Neural cell (in vitro differentiated cells): ENCODE measurements around the gene TNS3.

Experiments
- EP300 ChIP-seq: fragments of 450-650 bp; conservative IDR thresholded peaks from 2 replicates; pipeline ENCODE4 v1.6.1; 2014; ENCODE audit warnings: antibody characterized with exemption, mild to moderate bottlenecking, moderate library complexity; ENCODE audit not compliant: poor library complexity, severe bottlenecking
- EZH2 ChIP-seq: fragments of 200-600, 300-800 bp; shearing (Covaris generic), sonication (generic); IDR thresholded peaks from 2 replicates; pipeline ENCODE4 v1.6.1; 2014; ENCODE audit warnings: antibody characterized with exemption, low read length, borderline replicate concordance, mild to moderate bottlenecking; ENCODE audit not compliant: insufficient read depth, poor library complexity, severe bottlenecking
- POLR2AphosphoS5 ChIP-seq: IDR thresholded peaks from 2 replicates; pipeline ENCODE4 v1.6.1; 2012
- REST ChIP-seq: IDR thresholded peaks from 2 replicates; pipeline ENCODE4 v1.6.1; 2012; ENCODE audit warnings: borderline replicate concordance
- TF ChIP-seq, protein P1 (sequence below): fragments of 450-650 bp; IDR thresholded peaks from 2 replicates; pipeline ENCODE4 v1.5.1; 2014; ENCODE audit warnings: antibody characterized with exemption, mild to moderate bottlenecking, moderate library complexity; ENCODE audit not compliant: poor library complexity, severe bottlenecking

- TF ChIP-seq, protein P1, sequence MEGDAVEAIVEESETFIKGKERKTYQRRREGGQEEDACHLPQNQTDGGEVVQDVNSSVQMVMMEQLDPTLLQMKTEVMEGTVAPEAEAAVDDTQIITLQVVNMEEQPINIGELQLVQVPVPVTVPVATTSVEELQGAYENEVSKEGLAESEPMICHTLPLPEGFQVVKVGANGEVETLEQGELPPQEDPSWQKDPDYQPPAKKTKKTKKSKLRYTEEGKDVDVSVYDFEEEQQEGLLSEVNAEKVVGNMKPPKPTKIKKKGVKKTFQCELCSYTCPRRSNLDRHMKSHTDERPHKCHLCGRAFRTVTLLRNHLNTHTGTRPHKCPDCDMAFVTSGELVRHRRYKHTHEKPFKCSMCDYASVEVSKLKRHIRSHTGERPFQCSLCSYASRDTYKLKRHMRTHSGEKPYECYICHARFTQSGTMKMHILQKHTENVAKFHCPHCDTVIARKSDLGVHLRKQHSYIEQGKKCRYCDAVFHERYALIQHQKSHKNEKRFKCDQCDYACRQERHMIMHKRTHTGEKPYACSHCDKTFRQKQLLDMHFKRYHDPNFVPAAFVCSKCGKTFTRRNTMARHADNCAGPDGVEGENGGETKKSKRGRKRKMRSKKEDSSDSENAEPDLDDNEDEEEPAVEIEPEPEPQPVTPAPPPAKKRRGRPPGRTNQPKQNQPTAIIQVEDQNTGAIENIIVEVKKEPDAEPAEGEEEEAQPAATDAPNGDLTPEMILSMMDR, result no peak
- no peak for TF ChIP-seq EZH2
- no peak for TF ChIP-seq POLR2AphosphoS5
- TF ChIP-seq EP300, result no peak
- no peak for TF ChIP-seq REST
Observed at GRCh38 chr7:47360301-47360900, 221.5 kb downstream of the TNS3 start.
